ENCODE data around the gene CCL17.
"Not testable (repeated sequence)": the region's sequence is repeated elsewhere in the genome, so short reads cannot be mapped to it uniquely, and the experiment has no call there.

The CCL17 gene

DNA sequence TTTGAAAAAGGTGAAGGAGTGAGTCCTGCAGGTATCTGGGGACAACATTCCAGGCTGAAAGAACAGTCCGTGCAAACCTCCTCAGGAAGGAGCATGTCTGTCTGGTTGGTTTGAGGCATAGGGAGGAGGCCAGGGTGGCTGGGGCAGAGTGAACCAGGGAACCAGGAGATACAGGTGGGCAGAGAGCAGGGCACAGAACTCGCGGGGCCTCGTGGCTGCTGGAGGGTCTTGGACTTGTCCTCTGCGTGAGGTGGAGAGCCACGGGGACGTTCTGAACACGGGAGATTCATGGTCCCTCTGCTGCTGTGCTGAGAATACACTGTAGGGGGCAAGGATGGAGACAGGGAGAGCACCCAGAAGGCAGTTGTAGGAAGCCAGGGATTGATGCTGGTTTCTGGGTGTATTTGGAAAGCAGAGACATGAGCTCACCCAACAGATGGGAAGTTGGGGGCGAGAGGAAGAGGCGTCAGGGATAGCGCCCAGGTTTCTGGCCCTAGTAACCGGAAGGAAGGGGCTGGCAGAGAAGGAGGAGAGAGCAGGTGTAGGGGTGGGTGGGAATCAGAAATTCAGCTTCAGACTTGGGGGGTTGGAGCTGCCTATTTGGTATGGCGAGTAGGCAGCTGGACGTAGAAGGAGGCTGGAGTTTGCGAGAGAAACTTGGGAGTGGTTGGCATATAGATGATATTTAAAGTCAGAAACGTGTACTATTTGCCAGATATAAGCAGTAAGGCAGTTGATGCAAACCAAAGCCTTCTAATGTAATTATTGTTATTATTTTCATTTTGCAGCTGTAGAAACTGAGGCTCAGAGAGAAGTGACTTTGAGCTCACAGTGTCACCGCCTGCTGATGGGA lies at the start of gene CCL17:
TSS of gene CCL17 (plus strand) at position 803 of the 853 bp plus-strand sequence. CDS start 9,166 bp downstream, outside the sequence.
- no peak for DNase-seq

DNA sequence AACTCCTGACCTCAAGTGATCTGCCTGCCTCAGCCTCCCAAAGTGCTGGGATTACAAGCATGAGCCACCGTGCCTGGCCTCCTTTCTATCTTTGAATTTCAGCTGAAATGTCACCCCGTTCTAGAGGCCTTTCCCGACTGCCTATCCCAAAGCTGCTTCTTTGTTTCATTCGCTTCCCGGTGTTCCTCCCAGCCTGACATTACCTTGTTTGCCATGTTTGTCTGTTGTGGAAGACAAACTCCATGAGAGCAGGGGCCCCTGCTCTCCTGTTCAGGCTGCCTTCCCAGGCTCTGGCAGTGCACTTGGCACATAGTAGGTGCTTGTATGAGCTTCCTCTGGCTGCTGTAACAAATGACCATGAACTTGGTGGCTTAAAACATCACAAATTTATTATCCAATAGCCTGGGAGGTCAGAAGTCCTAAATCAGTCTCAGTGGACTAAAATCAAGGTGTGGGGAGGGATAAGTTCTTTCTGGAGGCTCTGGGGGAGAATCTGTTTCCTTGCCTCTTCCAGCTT lies 48.6 kb upstream of the CCL17 start:
- no peak for DNase-seq

DNA sequence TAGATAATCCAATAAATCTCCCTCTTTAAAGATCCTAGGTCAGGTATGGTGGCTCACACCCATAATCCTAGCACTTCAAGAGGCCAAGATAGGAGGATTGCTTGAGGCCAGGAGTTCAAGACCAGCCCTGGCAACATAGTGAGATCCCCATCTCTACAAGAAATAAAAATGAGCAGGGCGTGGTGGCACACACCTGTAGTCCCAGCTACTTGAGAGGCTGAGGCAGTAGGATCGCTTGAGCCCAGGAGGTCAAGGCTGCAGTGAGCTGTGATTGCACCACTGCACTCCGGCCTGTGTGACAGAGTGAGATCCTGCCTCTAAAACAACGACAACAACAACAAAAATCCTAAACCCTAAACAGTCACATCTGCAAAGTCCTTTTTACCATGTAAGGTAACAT lies 48.0 kb upstream of the CCL17 start:
- no peak for DNase-seq

DNA sequence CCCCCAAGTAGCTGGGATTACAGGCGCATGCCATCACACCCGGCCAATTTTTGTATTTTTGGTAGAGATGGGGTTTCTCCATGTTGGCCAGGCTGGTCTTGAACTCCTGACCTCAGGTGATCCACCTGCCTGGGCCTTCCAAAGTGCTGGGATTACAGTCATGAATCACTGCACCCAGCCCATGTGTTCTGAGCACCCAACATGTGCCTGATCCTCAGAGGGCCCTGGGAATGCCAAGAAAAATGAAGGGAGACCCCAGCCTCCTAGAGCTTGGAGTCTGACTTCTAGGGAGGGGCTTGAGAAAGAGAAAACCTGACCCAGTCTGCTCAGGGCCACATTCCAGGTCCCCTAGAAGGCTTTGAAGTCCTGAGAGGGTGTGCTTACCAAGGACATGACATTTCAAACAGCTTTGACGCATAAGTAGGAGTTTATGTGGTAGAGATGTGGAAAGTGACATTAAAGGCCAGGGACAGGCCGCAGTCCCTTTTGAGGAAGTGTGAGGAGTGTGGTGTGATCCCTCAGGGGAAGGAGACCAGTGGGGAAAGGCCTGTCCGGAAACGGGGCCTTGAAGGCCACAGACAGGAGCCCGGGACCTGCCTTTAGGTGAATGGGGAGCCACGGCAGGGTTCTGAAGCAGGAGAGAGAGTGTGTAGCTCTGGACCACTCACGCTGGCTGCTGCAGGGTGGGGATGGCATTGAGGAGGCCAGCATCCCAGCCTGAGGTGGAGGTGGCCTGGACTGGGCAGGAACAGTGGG lies 47.1 kb upstream of the CCL17 start:
- DNase-seq = no peak

DNA sequence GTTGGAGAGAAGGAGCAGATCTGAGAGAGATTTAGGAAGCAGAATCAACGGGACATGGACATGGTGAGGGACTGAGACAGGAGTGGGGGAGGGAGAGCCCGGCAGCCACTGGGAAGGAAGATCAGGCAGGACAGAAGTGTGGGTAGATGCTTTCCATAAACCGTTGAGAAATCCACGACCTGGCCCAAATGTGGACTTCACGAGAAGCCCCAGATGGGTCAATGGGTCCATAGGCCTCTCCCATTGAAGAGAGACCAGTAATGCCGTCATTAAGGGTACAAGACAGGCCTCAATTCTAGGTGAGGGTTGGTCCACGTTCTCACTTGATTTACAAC lies 46.5 kb upstream of the CCL17 start:
- DNase-seq = no peak

DNA sequence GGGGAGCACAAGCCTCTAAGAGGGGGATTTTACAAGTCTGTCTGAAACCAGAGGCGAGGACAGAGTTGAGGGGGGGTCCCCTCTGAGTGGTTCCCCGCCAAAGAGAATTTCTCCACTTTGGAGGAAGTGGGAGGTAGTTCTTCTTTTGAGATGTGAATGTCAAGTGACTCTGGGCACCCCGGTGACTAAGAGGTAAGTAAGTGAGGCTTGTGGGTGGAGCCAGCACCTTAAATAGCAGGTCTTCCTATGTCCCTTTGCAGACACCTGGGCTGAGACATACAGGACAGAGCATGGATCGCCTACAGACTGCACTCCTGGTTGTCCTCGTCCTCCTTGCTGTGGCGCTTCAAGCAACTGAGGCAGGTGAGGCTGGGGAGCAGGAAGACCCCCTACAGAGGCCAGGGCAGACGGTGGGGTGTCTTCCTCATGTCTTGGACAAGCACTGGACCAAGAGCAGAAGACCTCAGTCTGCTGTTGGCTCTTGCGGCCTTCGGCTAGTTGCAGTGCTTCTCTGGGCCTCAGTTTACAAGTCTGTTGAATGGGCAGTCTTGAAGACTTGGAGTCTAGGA lies 46.0 kb upstream of the CCL17 start, which contains the start of gene CCL22:
TSS of gene CCL22 (plus strand) at position 257 of the 569 bp plus-strand sequence. CDS start at position 291, 34 bp downstream.
- no peak for DNase-seq

DNA sequence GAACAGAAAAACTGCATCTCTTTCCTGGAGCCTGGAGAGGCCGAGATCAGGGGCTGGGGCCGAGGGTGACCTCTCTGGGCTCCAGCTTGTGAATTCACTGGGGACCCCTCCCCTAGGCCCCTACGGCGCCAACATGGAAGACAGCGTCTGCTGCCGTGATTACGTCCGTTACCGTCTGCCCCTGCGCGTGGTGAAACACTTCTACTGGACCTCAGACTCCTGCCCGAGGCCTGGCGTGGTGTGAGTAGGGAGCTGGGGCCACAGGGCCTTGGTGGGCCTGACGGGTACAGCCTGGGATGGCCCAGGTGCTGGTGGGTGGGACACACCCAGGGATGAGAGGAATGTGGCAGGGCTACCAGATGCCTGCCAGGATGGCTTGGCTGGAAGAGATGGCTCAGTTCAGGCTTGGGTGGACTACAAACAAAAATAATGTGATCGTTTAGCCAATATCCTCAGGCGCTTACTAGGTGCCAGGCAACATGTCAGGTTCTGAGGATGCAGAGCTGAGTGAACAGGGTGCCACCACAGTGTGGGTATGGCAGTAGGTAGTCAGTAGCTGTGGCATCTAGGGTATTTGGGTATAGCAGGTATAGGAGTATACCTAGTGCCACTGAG lies 44.1 kb upstream of the CCL17 start:
- DNase-seq = no peak

DNA sequence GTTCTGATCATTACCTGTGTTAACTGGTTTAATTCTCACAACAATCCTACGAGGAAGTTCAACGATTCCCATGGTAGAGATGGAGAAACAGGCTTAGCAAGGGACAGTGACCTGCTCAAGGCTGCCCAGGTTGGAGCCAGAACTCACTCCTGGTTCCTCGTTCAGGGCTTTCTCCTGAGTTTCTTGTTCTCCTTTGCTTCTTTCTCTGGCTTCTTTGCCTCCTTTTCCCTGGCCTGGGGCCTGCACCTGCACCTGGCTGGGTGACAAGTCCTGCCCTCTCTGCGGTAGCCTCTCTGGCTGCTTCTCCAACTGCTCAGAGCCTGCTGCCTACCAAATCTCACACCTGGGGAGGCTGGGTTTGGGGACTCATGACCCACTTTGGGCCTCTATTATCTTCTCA lies 43.2 kb upstream of the CCL17 start:
- no peak for DNase-seq

DNA sequence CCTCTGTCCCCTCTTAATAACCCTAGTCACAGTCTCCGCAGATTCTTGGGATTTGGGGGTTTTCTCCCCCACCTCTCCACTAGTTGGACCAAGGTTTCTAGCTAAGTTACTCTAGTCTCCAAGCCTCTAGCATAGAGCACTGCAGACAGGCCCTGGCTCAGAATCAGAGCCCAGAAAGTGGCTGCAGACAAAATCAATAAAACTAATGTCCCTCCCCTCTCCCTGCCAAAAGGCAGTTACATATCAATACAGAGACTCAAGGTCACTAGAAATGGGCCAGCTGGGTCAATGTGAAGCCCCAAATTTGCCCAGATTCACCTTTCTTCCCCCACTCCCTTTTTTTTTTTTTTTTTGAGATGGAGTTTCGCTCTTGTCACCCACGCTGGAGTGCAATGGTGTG lies 40.4 kb upstream of the CCL17 start:
- DNase-seq = no peak

DNA sequence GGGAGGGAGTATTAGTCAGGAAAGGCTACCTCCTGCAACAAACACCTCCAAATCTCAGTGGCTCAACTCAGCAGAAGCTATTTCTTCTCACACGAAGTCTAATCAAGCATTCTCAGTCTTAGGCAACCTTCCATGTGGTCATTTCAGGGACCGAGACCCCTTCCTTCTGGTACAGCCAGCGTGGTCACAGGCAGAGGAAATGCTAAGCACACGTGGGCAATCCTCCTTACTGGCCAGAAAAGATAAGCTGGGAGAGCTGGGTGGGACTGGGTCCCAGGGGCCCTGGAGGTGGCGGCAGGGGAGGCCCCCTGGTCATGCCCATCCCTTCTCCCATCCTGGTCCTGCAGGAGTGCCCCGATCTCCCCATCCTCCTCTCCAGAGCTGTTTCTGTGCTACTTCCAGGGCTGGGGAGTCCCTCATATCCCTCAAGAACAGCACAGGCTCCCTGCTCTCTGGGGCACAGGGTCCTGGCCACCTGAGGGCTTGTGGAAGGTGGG lies 38.0 kb upstream of the CCL17 start:
- no peak for DNase-seq

DNA sequence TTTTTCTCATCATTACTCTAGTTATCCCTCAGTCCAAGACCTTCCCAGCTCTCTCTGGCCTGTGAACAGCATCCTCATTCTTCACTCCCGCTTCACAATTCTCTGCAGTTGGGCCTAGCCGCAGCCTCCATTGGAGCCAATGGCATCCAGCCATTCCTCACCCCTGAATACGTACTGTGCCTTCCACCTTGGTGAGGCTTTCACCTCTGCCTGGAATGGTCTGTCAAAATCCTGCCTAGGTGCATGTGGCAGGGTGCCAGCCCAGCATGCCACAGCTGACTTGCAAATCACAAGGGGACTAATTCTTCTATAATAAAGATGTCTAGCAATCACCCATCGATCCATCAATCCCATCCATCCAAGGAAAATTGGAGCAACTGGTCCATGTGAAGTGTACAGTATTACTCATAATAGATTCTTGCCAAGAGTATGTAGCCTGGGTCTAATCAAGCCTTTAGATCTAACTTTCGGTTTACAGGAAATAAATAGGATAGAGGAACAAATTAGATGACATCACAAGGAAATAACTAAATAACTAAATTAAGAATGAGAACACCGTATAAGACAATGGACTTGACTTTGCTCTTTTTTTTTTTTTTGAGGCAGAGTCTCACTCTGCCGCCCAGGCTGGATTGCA lies 37.3 kb upstream of the CCL17 start:
- DNase-seq = no peak

DNA sequence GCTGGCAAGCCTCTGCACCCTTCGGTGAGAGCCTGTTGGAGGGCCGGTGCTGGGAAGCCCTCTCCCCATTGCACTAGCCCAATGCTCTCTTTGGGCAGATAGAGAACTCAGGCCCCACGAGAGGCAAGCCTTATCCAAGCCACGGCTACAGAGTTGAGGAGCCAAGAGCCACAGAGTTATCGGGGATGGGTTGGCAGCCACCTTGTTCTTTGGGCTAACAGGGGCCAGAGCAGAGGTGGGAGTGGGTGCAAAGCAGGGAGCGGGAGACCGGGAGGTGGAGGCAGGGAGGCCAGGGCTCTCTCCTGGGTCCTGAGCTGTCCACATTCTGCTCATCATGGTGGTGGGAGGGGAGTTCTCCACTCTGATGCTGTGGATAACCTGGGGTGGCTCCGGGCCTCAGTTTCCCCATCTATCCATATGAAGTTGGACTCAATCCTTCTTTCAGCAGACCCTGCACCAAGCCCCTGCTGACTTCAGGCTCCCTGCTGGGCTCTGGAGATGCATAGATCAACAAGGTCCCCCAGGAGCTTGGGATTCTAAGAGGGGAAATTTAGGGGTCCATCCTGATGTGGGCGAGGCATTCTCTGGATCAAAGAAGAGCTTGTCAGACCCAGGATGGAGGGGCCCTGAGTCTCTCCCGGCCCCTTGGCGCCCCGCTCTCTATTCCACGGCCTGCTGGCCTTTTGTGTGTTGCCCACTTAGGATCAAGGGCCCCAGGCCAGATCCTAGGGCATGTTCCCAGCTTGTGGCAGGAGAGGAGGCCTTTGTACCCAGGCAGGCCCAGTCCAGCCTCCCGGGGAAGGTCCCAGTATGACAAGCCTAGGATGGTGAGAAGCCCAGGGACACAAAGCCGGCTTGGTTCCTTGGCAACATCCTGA lies 32.8 kb upstream of the CCL17 start:
- no peak for DNase-seq

DNA sequence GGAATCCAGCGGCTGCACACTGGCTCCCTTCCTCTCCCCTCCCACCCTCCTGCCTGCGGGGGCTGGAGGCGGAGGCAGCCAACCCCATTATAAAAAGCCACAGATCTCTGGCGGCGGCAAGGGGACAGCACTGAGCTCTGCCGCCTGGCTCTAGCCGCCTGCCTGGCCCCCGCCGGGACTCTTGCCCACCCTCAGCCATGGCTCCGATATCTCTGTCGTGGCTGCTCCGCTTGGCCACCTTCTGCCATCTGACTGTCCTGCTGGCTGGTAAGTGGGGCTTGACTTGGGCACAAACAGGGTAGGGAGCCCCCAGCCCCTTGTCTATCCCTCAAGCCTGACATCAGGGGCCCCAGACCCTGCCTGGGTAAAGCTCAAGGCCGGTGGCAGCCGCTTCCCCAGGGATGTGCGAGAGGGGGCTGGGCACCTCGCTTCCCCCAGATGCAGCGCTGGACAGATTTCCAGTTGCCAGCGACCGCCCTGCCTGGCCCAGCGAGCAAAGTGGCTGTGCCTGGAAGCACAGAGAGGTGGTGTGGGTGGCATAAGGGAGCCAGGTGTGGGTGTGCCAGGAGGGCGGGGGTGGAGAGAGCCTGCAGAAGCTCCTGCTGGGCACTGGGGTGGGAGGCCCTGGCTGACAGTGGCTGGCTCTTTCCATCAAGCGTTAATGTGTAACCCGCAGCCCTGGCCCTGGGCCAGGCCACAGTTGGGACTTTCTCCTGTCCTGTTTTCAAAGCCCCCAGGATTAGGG lies 32.0 kb upstream of the CCL17 start, which contains the start of gene CX3CL1:
TSS of gene CX3CL1 (plus strand) at position 119 of the 745 bp plus-strand sequence. CDS start at position 198, 79 bp downstream.
- no peak for DNase-seq

DNA sequence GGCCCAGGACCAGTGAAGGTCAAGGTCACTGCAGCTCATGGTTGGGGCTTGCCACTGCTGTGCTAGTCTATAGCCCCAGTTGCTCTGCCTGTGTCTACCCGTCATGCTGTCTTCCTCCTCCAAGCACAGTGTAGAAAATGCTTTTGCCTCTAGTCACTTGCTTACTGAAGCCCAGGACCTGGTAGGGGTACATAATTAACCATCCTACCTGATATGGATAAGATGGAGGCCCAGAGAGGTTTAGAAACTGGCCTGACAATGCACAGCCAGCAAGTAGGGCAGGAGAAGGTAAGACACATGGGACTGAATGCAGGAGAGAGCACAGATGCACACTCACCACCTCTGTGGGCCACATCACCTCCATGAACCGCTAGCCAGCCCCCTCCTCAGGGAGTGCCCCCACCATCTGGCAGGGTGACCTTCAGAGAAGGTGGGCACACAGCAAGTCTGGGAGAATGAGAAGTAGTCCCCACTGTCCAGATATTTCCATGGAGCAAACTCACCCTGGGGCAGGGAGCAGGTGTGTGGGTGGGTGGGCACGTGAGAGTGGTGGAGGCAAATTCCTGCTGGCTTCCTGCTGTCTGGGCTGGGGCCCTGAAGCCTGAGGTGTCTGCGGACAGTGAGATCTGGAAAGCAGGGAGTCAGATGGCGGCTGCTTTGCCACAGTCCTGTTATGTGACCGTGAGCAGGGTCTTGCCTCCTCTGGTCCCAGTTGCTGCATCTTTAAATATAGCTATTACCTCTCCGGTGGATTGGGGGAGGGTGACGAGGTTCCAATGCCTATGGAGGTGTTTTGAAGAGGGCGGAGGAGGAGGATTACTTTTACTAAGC lies 31.2 kb upstream of the CCL17 start:
- DNase-seq = no peak

DNA sequence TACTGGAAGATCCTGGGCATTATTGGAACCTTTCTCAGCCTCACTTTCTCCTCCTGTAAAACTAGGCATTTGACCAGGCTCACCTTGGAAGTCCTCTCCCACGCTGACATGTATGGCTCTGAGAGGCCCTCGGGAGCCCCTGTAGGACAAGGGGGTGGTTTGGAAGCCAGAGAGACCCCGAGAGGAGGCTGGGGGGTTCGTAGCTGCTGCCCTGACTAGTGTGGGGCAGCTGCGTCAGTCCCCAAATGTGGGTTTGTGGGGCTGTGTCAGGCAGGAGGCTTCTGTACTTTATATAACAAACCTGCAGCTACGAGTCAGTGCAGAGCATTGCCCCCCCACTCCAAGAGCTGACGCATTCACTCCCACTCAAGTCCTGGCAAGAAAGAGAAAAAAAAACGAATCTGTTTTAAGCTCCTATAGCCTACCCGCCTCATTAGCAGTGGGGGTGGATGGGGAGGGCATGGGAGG lies 30.5 kb upstream of the CCL17 start:
- DNase-seq = no peak

DNA sequence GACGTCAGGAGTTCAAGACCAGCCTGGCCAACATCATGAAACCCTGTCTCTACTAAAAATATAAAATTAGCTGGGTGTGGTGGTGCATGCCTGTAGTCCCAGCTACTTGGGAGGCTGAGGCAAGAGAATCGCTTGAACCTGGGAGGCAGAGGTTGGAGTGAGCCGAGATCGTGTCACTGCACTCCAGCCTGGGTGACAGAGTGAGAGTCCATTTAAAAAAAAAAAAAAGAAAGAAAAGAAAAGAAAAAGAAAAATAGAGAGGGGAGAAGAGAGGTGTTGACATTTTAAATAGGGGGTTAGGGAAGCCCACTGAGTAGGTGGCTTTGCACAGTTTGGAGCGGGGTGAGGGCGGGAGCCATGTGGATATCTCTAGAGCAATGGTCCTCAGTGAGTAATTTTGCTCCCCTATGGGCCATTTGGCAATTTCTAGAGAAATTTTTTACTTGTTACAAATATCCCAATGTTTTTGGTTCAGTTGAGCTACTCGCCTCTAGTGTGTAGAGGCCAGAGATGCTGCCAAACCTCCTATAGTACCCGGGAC lies 29.6 kb upstream of the CCL17 start:
- DNase-seq = not testable (repeated sequence)

DNA sequence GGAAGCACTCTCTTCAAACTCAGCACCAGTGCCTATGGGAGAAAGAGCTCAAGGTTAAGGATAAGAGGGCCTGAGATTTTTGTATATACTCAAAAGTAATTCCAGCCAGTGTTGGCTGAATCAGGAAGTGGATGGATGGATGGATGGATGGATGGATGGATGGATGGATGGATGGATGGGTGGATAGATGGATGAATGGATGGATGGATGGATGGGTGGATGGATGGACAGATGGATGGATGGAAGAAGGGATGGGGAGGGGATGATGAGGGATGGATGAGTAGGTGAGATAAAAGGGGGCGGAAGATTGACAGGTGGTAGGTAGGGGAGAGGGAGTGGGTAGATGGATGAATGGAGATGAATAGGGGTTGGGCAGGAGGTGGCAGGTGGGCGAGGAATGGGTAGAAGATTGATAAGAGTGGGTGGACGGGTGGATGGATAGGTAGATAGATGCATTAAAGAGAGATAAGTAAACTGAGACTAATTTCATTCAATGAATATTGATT lies 28.2 kb upstream of the CCL17 start:
- no peak for DNase-seq

DNA sequence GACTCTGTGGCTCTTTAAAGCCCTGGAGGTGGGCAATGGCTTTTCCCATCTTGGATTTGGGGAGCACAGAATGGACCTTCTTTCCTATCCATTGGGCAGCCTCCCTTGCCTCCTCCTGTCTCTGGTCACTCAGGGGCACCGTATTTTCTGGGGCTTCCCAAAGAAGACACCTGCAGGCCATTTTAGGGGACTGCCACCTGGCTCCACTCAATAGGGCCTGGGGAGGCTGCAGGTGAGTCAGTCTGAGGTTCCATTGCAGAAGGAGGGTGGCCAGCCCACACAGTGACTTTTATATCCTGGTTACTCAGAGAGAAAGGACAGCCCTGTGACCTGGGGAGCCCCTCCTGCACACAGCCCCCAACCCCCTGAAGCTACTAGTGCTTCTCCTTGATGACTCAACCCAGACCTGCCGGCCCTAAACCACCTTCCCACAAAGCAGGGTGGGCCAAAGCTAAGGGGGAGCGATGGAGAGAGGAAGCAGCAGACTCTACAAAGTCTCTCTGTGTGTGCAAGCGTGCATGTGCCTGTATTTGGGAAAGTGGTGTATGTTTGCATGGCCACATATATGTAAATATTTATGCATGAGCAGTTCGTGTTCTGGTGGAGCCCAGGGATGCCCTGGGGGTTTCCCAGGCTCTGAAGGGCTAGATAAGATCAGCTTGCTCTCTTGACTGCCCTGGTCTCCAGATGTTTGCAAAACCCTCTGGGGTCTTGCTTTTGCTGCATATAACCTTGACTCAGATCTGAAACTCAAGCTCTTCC lies 27.3 kb upstream of the CCL17 start:
- no peak for DNase-seq
